SK-N-SH (cell line): ENCODE data around the gene EFCAB13.

Source experiments
- EP300 ChIP-seq, 2 experiments: IDR thresholded peaks; 2 replicates each; pipeline versions ENCODE4 v1.4.0 to v1.6.1; 2012; ENCODE audit warnings: borderline replicate concordance in 1 of 2, low read depth in 1 of 2, low read length in 1 of 2
- EZH2phosphoT487 ChIP-seq: fragments of 200-600 bp; sonication (generic); IDR thresholded peaks from 2 replicates; pipeline ENCODE4 v1.6.1; 2017; ENCODE audit warnings: low read depth, mixed run types, mild to moderate bottlenecking, antibody characterized with exemption, moderate library complexity, borderline replicate concordance
- NRF1 ChIP-seq: IDR thresholded peaks from 2 replicates; pipeline ENCODE4 v1.6.1; 2012; ENCODE audit warnings: low read depth, mild to moderate bottlenecking, low read length
- POLR2AphosphoS5 ChIP-seq: IDR thresholded peaks from 2 replicates; pipeline ENCODE4 v1.6.1; 2012; ENCODE audit warnings: low read depth, low read length

DNA sequence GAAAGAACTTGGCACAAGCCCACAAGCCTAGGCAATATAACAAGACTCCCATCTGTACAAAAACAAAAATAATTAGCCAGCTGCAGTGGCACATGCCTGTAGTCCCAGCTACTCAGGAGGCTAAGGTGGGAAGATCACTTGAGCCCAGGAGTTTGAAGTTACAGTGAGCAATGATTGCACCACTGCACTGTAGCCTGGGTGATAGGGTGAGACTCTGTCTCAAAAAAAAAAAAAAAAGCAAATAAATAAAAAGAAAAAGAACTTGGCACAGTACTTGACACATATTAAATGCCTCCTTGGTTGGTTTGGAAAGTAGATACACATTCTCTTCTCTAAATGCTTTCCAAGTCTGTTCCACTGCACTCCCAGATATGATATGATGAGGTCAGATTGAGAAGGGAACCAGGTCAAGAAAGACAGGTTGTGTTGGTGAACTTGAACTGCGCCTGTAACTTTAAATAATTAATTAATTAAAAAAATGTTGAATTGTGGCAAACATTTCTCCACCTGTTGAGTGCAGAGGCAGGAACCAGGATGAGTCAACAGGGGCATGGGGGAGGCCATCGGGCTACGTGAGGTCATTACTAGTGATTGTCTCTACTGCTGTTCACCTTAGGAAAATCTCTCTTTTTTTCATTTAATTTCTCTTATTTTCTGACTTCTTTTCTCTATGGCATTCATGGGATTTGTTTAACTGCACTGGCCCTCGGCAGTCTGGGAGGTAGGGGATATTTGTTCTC, 25.9 kb upstream of the EFCAB13 start:
- TF ChIP-seq NRF1 = no peak
- TF ChIP-seq EP300 (IDR thresholded peaks at IDR 0.05; ENCODE audit: borderline replicate concordance in 1 of 2, low read depth in 1 of 2, low read length in 1 of 2) = no peak
- no peak for TF ChIP-seq EZH2phosphoT487
- TF ChIP-seq POLR2AphosphoS5 = no peak
